Thyroid gland (tissue), 4 donors: ENCODE measurements around the gene GRIN3B. TPM values are rescaled to one million over a fixed set of nuclear protein-coding genes. Genes with fewer than 3 reads are reported as not detected.

Experiments used
- DNase-seq, 2 donors: peaks; one replicate each; pipeline ENCODE4 v3.0.0-alpha.2; 2019
- H3K27ac ChIP-seq, 3 donors: fragments of 200-600 bp; sonication (generic); 1 replicate in 2 of 3; 2 replicates in 1 of 3; pipeline ENCODE4 v1.5.1; 2016 to 2019; ENCODE audit warnings: mild to moderate bottlenecking in 1 of 3, moderate library complexity in 1 of 3
- H3K27me3 ChIP-seq: fragments of 200-600 bp; sonication (generic); one replicate; pipeline ENCODE4 v1.5.1; 2019
- H3K36me3 ChIP-seq, 2 donors: fragments of 200-600 bp; sonication (generic); one replicate each; pipeline ENCODE4 v1.5.1; 2016 to 2019
- H3K4me1 ChIP-seq, 2 donors: fragments of 200-600 bp; sonication (generic); one replicate each; pipeline ENCODE4 v1.5.1; 2017 to 2019
- H3K4me3 ChIP-seq, 3 donors: fragments of 200-600 bp; sonication (generic); replicated peaks in 1 of 3; 1 replicate in 2 of 3; 2 replicates in 1 of 3; pipeline ENCODE4 v1.5.1; 2016; ENCODE audit warnings: mild to moderate bottlenecking in 1 of 3
- H3K9me3 ChIP-seq: fragments of 200-600 bp; sonication (generic); one replicate; pipeline ENCODE4 v1.5.1; 2017
- CTCF ChIP-seq, 6 experiments: fragments of 200-600 bp in 3 of 6; fragments of 450-650 bp in 3 of 6; sonication (generic) in 3 of 6; IDR thresholded peaks; one replicate each; pipeline ENCODE4 v1.5.1; 2016 to 2019; ENCODE audit warnings: antibody characterized with exemption in 6 of 6, mild to moderate bottlenecking in 2 of 6, inconsistent platforms in 1 of 6, moderate library complexity in 1 of 6
- POLR2A ChIP-seq, 2 donors: fragments of 450-650 bp; IDR thresholded peaks; one replicate each; pipeline ENCODE4 v1.6.1; 2017; ENCODE audit warnings: antibody characterized with exemption in 2 of 2, mild to moderate bottlenecking in 2 of 2, moderate library complexity in 1 of 2
- WGBS, 2 donors: methylation state at CpG; one replicate each; pipeline ENCODE4 v1.1.5; 2017; 5-methylcytosine and 5-hydroxymethylcytosine counted together
- intact Hi-C: fragments of 100-400 bp; cut with DNase I; formaldehyde crosslinking; loops from one replicate; pipeline ENCODE4 v1.15.1; 2023
- total RNA-seq, 4 donors: library from RNA; depleted of rRNA; stranded (reverse); fragments of >200 nt; gene quantifications; one replicate each; pipeline ENCODE4 v1.2.3, GENCODE V29; 2016

The GRIN3B gene
- total RNA-seq, 4 donors from 2014 or later = 0.22 TPM; not detected in 3

DNA sequence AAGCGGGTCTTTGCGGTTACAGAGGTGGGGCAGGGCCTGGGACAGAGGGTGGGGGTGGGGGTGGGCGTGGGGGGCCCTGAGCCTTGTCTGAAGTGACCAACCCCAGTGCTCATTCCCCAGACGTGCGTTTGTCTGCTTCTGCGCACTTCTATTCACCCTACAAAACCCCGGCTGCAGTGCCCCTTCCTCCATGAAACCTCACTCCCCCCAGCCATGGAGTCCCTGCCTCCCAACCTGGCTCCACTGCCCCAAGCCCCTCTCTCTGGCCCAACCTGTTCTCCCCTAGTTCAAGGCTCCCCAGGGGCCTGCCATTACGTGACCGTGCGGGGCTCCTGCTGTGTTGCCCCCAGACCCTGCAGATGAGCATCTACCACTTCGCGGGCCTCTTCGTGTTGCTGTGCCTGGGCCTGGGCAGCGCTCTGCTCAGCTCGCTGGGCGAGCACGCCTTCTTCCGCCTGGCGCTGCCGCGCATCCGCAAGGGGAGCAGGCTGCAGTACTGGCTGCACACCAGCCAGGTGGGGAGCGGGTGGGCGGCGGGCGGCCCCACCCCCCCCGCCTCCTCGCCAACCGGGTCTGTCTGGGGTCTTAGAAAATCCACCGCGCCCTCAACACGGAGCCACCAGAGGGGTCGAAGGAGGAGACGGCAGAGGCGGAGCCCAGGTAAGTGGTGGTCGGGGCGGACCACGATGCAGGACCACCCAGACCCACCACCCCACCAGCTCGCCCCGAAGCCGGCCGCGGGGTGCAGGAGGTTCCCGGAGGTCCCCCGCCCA, 8.2 kb downstream of the GRIN3B start:
- intact Hi-C loops = no loop called here
- Histone ChIP-seq H3K4me3 (no peak overlapping the region), H3K27ac (no peak overlapping the region), H3K36me3 (peaks cover 36 to 42% of the 10 kb centered on the region in 2 donors), H3K9me3 (no peaks in the 10 kb centered on the region), H3K27me3 (no peaks in the 10 kb centered on the region), H3K4me1 (no peaks in the 10 kb centered on the region)
- no peak for DNase-seq
- WGBS, 2 donors = 95 to 96% methylated on average over 31 to 39 of the region's 45 CpGs
- TF ChIP-seq CTCF (IDR thresholded peaks at IDR 0.05) = no peak
- TF ChIP-seq POLR2A (IDR thresholded peaks at IDR 0.05) = no peak

- TF ChIP-seq CTCF (IDR thresholded peaks at IDR 0.05) = no peak
- no peak for TF ChIP-seq POLR2A (IDR thresholded peaks at IDR 0.05)
- intact Hi-C loops = no loop called here
- Histone ChIP-seq H3K9me3 (no peaks in the 10 kb centered on the region), H3K36me3 (peaks cover 41 to 42% of the 10 kb centered on the region in 2 donors), H3K27ac (no peak overlapping the region), H3K27me3 (no peaks in the 10 kb centered on the region), H3K4me1 (no peaks in the 10 kb centered on the region), H3K4me3 (no peak overlapping the region)
- WGBS, 2 donors = 81 to 86% methylated on average over 54 to 58 of the region's 92 CpGs
- no peak for DNase-seq
These were observed 9.1 kb downstream of the GRIN3B start for GRCh38 chr19:1009041-1009980.

DNA sequence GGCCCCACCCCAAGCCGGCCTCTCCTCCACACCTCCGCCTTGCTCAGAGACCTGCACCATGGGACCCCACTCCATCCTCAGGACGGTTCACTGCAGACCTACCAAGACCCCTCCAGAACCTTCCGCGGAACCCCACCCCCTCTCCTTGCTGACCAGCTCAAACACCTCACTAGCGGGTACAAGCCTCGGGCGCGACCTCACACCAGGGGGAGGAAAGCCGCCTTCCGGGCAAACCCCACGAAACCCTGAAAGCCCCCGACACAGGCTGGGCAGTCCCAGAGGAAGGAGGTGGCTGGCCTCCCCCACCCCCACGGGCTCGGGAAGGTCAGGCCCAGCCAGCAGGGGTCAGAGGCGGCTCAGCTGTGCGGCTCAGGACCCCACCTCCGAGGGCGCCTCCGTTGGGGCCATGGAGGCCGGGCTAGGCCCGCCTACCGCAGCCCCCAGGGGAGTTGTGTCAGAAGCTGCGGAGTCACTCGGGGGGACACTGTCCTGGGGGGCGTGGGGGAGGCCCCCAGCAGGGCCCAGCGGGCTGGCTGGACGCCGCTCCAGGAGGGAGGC, 9.8 kb downstream of the GRIN3B start:
- H3K36me3 ChIP-seq = peaks cover 41 to 42% of the 10 kb centered on the region in 2 donors

GRCh38 chr19:1010586-1011510, 10.6 kb downstream of the GRIN3B start:
- no peak for TF ChIP-seq CTCF (IDR thresholded peaks at IDR 0.05)
- TF ChIP-seq POLR2A (IDR thresholded peaks at IDR 0.05) = no peak
- Histone ChIP-seq H3K36me3 (peaks cover 41 to 42% of the 10 kb centered on the region in 2 donors), H3K4me3 (no peak overlapping the region), H3K27me3 (no peaks in the 10 kb centered on the region), H3K9me3 (no peaks in the 10 kb centered on the region), H3K4me1 (peaks cover 0 to 5% of the 10 kb centered on the region in 2 donors), H3K27ac (no peak overlapping the region)
- intact Hi-C loops = no loop called here
- WGBS, 2 donors = 96 to 97% methylated on average over 31 to 40 of the region's 56 CpGs
- DNase-seq = no peak

More for the DNA sequence above, 9.8 kb downstream of the GRIN3B start:
- H3K4me3 ChIP-seq = no peak overlapping the region
- no peaks in the 10 kb centered on the region for H3K4me1 ChIP-seq
- no peaks in the 10 kb centered on the region for H3K27me3 ChIP-seq
- H3K27ac ChIP-seq = no peak overlapping the region
- intact Hi-C loops = no loop called here
- TF ChIP-seq POLR2A (IDR thresholded peaks at IDR 0.05) = no peak
- TF ChIP-seq CTCF (IDR thresholded peaks at IDR 0.05) = no peak
- 92 to 94% methylated on average over 17 to 18 of the region's 29 CpGs for WGBS, 2 donors
- no peaks in the 10 kb centered on the region for H3K9me3 ChIP-seq
- DNase-seq = no peak
